Activated T-helper 17 cell treated with anti-CD3 and anti-CD28 coated beads, Interleukin-2, amount 50 U/mL, for 72 hours (primary cell): Measurements from ENCODE around the gene OR2T12. TPM values are rescaled to one million over a fixed set of nuclear protein-coding genes. Genes with fewer than 3 reads are reported as not detected.
"Not testable (repeated sequence)": the region's sequence is repeated elsewhere in the genome, so short reads cannot be mapped to it uniquely, and the experiment has no call there.

Experiments
- ATAC-seq: fragments of 150-1000 bp; cut with Tn5 transposase; replicated peaks from 2 replicates; pipeline ENCODE4 v1.10.0; 2021; ENCODE audit warnings: mild to moderate bottlenecking, moderate library complexity
- H3K27ac Mint-ChIP-seq: one replicate; pipeline ENCODE4 v1.8.0; 2022; ENCODE audit warnings: mixed read lengths
- H3K27me3 Mint-ChIP-seq: one replicate; pipeline ENCODE4 v1.8.0; 2022; ENCODE audit warnings: mixed read lengths
- H3K36me3 Mint-ChIP-seq: one replicate; pipeline ENCODE4 v1.8.0; 2022; ENCODE audit warnings: low read depth, mild to moderate bottlenecking, mixed read lengths
- H3K4me1 Mint-ChIP-seq: one replicate; pipeline ENCODE4 v1.8.0; 2022; ENCODE audit warnings: mixed read lengths
- H3K4me3 Mint-ChIP-seq: one replicate; pipeline ENCODE4 v1.8.0; 2022; ENCODE audit warnings: mild to moderate bottlenecking, mixed read lengths
- H3K9me3 Mint-ChIP-seq: one replicate; pipeline ENCODE4 v1.8.0; 2022; ENCODE audit warnings: mixed read lengths
- total RNA-seq, 2 donors: library from RNA; stranded (reverse); gene quantifications; one replicate each; pipeline ENCODE4 v1.2.3, GENCODE V29; 2022

The OR2T12 gene, protein sequence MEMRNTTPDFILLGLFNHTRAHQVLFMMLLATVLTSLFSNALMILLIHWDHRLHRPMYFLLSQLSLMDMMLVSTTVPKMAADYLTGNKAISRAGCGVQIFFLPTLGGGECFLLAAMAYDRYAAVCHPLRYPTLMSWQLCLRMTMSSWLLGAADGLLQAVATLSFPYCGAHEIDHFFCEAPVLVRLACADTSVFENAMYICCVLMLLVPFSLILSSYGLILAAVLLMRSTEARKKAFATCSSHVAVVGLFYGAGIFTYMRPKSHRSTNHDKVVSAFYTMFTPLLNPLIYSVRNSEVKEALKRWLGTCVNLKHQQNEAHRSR
- total RNA-seq, result not detected

DNA sequence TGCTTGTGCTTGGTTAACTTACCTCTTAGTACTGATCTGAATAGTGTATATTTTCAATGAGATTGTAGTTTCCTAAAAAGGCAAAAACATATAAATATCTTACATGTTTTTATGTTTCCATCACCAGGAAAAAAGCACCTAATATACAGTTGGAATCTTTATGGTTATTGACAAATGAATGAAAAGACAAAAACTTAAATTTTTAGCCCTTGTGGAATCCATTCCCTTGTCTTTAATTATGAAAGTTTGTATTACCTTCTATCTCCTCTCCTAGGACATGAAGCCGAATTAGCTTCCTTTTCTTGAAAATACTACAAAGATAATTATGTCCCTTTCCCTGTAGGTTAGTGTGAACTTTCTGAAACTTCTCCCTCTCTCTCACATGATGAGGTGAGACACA lies at the start of gene OR2T12:
Gene OR2T12 (minus strand): TSS at position 101 of the 400 bp plus-strand sequence. CDS start 7,846 bp downstream, outside the sequence.
- ATAC-seq, result no peak
- Mint-ChIP-seq H3K27me3 (no peaks in the 10 kb centered on the region), H3K4me3 (no peak within 1 kb of the TSS), H3K4me1 (no peaks in the 10 kb centered on the region), H3K9me3 (peaks cover 4% of the 10 kb centered on the region), H3K27ac (no peak within 1 kb of the TSS), H3K36me3 (no peaks in the 10 kb centered on the region)

DNA sequence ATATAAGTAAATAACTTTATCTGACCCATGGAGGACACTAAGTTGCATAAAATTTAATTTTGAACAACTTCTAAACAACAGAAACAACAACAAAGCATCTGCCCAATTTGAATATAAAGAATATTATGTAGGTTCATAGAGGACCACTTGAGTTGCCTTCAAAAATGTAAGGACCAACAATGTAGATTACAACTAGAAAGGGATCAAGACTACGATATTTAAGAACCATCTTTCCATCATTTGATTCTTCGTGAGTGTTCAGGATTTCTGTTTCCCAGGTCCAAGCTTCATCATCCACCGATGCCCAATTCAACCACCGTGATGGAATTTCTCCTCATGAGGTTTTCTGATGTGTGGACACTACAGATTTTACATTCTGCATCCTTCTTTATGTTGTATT lies 45.3 kb upstream of the OR2T12 start, which contains the start of gene OR14C36:
Gene OR14C36 (plus strand): TSS at position 301 of the 400 bp plus-strand sequence. CDS start 0 bp downstream, at position 301.
- no peak for ATAC-seq
- no peaks in the 10 kb centered on the region for H3K4me1 Mint-ChIP-seq
- no peaks in the 10 kb centered on the region for H3K36me3 Mint-ChIP-seq
- H3K4me3 Mint-ChIP-seq, result no peak within 1 kb of the TSS
- H3K27ac Mint-ChIP-seq, result no peak within 1 kb of the TSS
- peaks cover 9% of the 10 kb centered on the region for H3K27me3 Mint-ChIP-seq
- H3K9me3 Mint-ChIP-seq, result no peaks in the 10 kb centered on the region

DNA sequence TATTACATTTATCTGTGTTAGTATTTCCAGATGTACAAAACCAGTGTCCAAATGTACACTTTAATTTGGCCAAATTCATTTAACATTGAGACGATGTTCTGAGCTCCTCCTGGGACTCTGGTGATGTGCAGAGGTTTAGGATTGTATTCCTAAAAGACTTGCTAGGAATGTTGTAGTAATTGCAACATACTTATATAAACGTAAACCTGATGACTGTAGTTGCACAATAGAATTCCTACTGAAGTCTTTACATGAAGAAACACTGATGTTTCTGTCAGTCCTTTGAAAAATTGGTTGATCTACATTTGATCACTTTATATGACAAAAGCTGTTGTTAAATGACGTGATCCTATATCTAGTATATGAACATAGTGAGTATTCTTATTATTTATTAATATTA lies 40.2 kb upstream of the OR2T12 start:
- no peaks in the 10 kb centered on the region for H3K4me1 Mint-ChIP-seq
- no peak for ATAC-seq
- H3K36me3 Mint-ChIP-seq, result no peaks in the 10 kb centered on the region
- no peak overlapping the region for H3K27ac Mint-ChIP-seq
- H3K27me3 Mint-ChIP-seq, result peaks cover 3% of the 10 kb centered on the region
- no peak overlapping the region for H3K4me3 Mint-ChIP-seq
- H3K9me3 Mint-ChIP-seq, result no peaks in the 10 kb centered on the region

DNA sequence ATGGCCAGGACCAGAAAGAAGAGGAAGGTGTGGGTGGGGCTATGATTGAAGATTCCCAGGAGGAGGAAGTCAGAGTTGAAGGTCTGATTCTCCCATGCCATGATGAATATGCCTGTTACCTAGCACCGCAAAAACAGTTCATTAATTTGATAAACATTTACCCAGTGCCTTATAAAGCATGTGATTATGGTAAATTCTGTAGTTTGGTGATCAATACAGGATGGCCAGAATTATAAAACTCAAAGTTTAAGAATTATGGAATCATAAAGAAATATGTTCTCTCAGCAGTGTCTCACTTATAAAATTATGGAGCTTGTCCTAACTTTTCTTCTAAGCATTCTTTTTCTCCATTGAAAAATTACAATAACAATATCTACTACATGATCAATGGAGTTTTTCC lies 21.2 kb upstream of the OR2T12 start, which contains the start of gene OR2M7:
Gene OR2M7 (minus strand): TSS at position 101 of the 400 bp plus-strand sequence. CDS start 0 bp downstream, at position 101.
- H3K36me3 Mint-ChIP-seq, result no peaks in the 10 kb centered on the region
- no peak within 1 kb of the TSS for H3K4me3 Mint-ChIP-seq
- no peak within 1 kb of the TSS for H3K27ac Mint-ChIP-seq
- ATAC-seq, result no peak
- no peaks in the 10 kb centered on the region for H3K9me3 Mint-ChIP-seq
- peaks cover 3% of the 10 kb centered on the region for H3K27me3 Mint-ChIP-seq
- no peaks in the 10 kb centered on the region for H3K4me1 Mint-ChIP-seq

- H3K36me3 Mint-ChIP-seq, result no peaks in the 10 kb centered on the region
- no peak for ATAC-seq
- H3K4me3 Mint-ChIP-seq, result no peak overlapping the region
- H3K4me1 Mint-ChIP-seq, result no peaks in the 10 kb centered on the region
- no peak overlapping the region for H3K27ac Mint-ChIP-seq
- peaks cover 22% of the 10 kb centered on the region for H3K9me3 Mint-ChIP-seq
- H3K27me3 Mint-ChIP-seq, result peaks cover 17% of the 10 kb centered on the region
Observed at GRCh38 chr1:248316796-248317195, 13.6 kb upstream of the OR2T12 start.

- H3K4me1 Mint-ChIP-seq, ATAC-seq, H3K9me3 Mint-ChIP-seq, H3K27ac Mint-ChIP-seq, H3K4me3 Mint-ChIP-seq, H3K27me3 Mint-ChIP-seq, H3K36me3 Mint-ChIP-seq: not testable (repeated sequence)
Observed at GRCh38 chr1:248306740-248307139, 3.5 kb upstream of the OR2T12 start.

GRCh38 chr1:248306103-248306502 lies 2.9 kb upstream of the OR2T12 start:
- H3K9me3 Mint-ChIP-seq, result no peaks in the 10 kb centered on the region
- ATAC-seq, result no peak

GRCh38 chr1:248305672-248306071 lies 2.4 kb upstream of the OR2T12 start:
- ATAC-seq, H3K36me3 Mint-ChIP-seq, H3K4me1 Mint-ChIP-seq, H3K4me3 Mint-ChIP-seq, H3K27ac Mint-ChIP-seq, H3K9me3 Mint-ChIP-seq, H3K27me3 Mint-ChIP-seq: not testable (repeated sequence)

More at GRCh38 chr1:248306103-248306502, 2.9 kb upstream of the OR2T12 start:
- Mint-ChIP-seq H3K4me1 (no peaks in the 10 kb centered on the region), H3K27me3 (no peaks in the 10 kb centered on the region), H3K36me3 (no peaks in the 10 kb centered on the region), H3K4me3 (no peak overlapping the region), H3K27ac (no peak overlapping the region)

DNA sequence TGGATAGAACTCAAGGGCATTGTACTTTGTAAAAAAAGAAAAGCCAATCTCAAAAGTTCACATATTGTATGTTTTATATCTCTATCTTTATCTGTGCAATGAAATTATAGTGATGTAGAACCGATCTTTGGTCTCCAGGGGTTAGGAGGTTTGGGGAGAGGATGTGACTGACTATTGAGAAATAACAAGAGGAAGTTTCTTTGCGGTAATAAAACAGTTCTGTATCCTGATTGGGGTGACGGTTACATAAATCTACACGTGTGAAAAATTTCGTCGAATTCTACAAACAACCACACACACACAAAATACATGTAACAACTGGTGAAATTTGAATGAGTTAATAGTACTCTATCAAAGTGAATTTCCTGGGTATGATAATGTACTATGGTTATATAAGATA lies 14.8 kb downstream of the OR2T12 start:
- Mint-ChIP-seq H3K27me3 (peaks cover 7% of the 10 kb centered on the region), H3K36me3 (no peaks in the 10 kb centered on the region), H3K27ac (no peak overlapping the region), H3K9me3 (no peaks in the 10 kb centered on the region), H3K4me1 (no peaks in the 10 kb centered on the region), H3K4me3 (no peak overlapping the region)
- ATAC-seq, result no peak

GRCh38 chr1:248277876-248278275 lies 25.3 kb downstream of the OR2T12 start, which contains the start of gene OR2T33:
Gene OR2T33, minus strand, starts transcription at chr1:248277976. Its CDS starts 4,162 bp downstream, at chr1:248273814.
- no peaks in the 10 kb centered on the region for H3K36me3 Mint-ChIP-seq
- H3K9me3 Mint-ChIP-seq, result no peaks in the 10 kb centered on the region
- ATAC-seq, result no peak
- H3K4me3 Mint-ChIP-seq, result no peak within 1 kb of the TSS
- no peaks in the 10 kb centered on the region for H3K4me1 Mint-ChIP-seq
- no peak within 1 kb of the TSS for H3K27ac Mint-ChIP-seq
- H3K27me3 Mint-ChIP-seq, result no peaks in the 10 kb centered on the region

DNA sequence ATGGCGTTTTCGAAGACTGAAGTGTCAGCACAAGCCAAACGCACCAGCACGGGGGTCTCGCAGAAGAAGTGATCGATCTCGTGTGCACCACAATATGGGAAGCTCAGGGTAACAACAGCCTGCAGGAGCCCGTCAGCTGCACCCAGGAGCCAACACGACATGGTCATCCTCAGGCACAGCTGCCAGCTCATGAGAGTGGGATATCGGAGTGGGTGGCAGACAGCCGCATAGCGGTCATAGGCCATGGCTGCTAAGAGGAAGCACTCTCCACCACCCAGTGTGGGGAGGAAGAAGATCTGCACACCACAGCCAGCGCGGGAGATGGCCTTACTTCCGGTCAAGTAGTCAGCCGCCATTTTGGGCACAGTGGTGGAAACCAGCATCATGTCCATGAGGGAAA lies 30.0 kb downstream of the OR2T12 start:
- not testable (repeated sequence) for H3K27ac Mint-ChIP-seq, H3K4me3 Mint-ChIP-seq, H3K4me1 Mint-ChIP-seq, H3K9me3 Mint-ChIP-seq, H3K36me3 Mint-ChIP-seq, H3K27me3 Mint-ChIP-seq, ATAC-seq

GRCh38 chr1:248268178-248268577 lies 35.0 kb downstream of the OR2T12 start:
- no peak overlapping the region for H3K4me3 Mint-ChIP-seq
- no peaks in the 10 kb centered on the region for H3K4me1 Mint-ChIP-seq
- H3K27me3 Mint-ChIP-seq, result no peaks in the 10 kb centered on the region
- H3K9me3 Mint-ChIP-seq, result no peaks in the 10 kb centered on the region
- ATAC-seq, result no peak
- H3K36me3 Mint-ChIP-seq, result no peaks in the 10 kb centered on the region
- H3K27ac Mint-ChIP-seq, result no peak overlapping the region

- ATAC-seq, H3K27me3 Mint-ChIP-seq, H3K4me3 Mint-ChIP-seq, H3K27ac Mint-ChIP-seq, H3K4me1 Mint-ChIP-seq, H3K36me3 Mint-ChIP-seq, H3K9me3 Mint-ChIP-seq: not testable (repeated sequence)
Observed at GRCh38 chr1:248259309-248259708, 43.9 kb downstream of the OR2T12 start.

DNA sequence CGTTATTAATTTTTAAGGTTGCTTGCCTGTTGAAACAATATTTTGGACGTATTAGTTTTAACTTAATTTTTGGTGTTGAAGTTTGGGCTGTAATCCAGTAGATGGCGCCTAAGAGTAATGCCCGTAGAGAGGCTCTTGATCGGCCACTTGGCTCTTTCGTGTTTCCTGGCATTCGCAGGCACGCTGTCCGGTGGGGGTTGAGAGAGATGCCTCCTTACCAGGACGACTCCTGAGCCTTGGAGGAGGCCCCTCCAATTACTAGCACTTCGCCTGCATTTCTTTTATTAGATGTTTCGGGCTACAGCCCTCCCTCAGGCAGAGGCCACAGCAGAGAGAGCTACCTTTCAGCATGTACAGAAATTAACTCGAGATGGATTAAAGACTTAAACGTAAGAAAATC lies 60.0 kb downstream of the OR2T12 start:
- Mint-ChIP-seq H3K4me1 (peaks cover 5% of the 10 kb centered on the region), H3K36me3 (no peaks in the 10 kb centered on the region), H3K27ac (no peak overlapping the region), H3K9me3 (no peaks in the 10 kb centered on the region), H3K27me3 (peaks cover 18% of the 10 kb centered on the region), H3K4me3 (peak overlapping the region; percentile 36)
- ATAC-seq, result peak; percentile 21
